Mammary epithelial cell (primary cell): ENCODE results near the gene ZNF595.

Experiments used
- CTCF ChIP-seq, 2 donors: IDR thresholded peaks in 1 of 2; conservative IDR thresholded peaks in 1 of 2; 2 replicates each; pipeline ENCODE4 v1.5.1; 2011 to 2012; ENCODE audit warnings: inconsistent platforms in 2 of 2, low read length in 2 of 2, mild to moderate bottlenecking in 2 of 2, control low read depth in 1 of 2, low read depth in 1 of 2; ENCODE audit not compliant: insufficient read depth in 1 of 2; ENCODE audit errors: extremely low read depth in 1 of 2
- EZH2 ChIP-seq: IDR thresholded peaks from 2 replicates; pipeline ENCODE4 v1.6.1; 2012; ENCODE audit warnings: low read length, inconsistent platforms, borderline replicate concordance

- TF ChIP-seq CTCF (conservative IDR thresholded peaks at IDR 0.05 in 1 of 2, IDR thresholded peaks at IDR 0.05 in 1 of 2; ENCODE audit: extremely low read depth in 1 of 2, insufficient read depth in 1 of 2, low read depth in 1 of 2, low read length in 2 of 2) (no peak), EZH2 (no peak)
Measured at GRCh38 chr4:99863-100262, 46.7 kb downstream of the ZNF595 start.
